Measurements from ENCODE around the gene RGS13. TPM values are rescaled to one million over a fixed set of nuclear protein-coding genes. Genes with fewer than 3 reads are reported as not detected.
A peak's percentile ranks its signal among the peaks of the same experiment; 100 is the strongest.

The RGS13 gene
- total RNA-seq, 1 donor from 2014 or later, result not detected

- no peak overlapping the region for H3K4me3 ChIP-seq
- no peaks in the 10 kb centered on the region for H3K9me3 ChIP-seq (ENCODE audit: low read depth)
- Mint-ChIP-seq H3K27me3 (ENCODE audit: insufficient read depth, low read depth) (no peaks in the 10 kb centered on the region), H3K9me3 (no peaks in the 10 kb centered on the region), H3K4me3 (no peak overlapping the region), H3K4me1 (no peaks in the 10 kb centered on the region), H3K27ac (no peak overlapping the region), H3K36me3 (no peaks in the 10 kb centered on the region)
- H3K36me3 ChIP-seq, result no peaks in the 10 kb centered on the region
- TF ChIP-seq EZH2phosphoT487 (IDR thresholded peaks at IDR 0.05), result no peak
- TF ChIP-seq CTCF (IDR thresholded peaks at IDR 0.05), result no peak
- TF ChIP-seq EZH2 (IDR thresholded peaks at IDR 0.05), result no peak
- H4K20me1 ChIP-seq (ENCODE audit: low read depth), result no peaks in the 10 kb centered on the region
- H3K79me2 ChIP-seq (ENCODE audit: low read depth), result no peaks in the 10 kb centered on the region
- no peak overlapping the region for H3K4me2 ChIP-seq
- no peak overlapping the region for H3K27ac ChIP-seq
- H3F3A ChIP-seq (ENCODE audit: low read depth), result no peaks in the 10 kb centered on the region
- no peak for DNase-seq (ENCODE audit: low spot score)
- H3K9ac ChIP-seq, result no peak overlapping the region
- H3K27me3 ChIP-seq, result no peaks in the 10 kb centered on the region
- no peaks in the 10 kb centered on the region for H3K4me1 ChIP-seq
- H2AFZ ChIP-seq (replicated peaks), result no peak overlapping the region
These were observed 40.6 kb upstream of the RGS13 start for GRCh38 chr1:192595299-192595698.

- Histone ChIP-seq H3K79me2 (ENCODE audit: low read depth) (no peaks in the 10 kb centered on the region), H3K36me3 (no peaks in the 10 kb centered on the region), H3K9ac (no peak overlapping the region), H3K4me3 (no peak overlapping the region), H3K27me3 (no peaks in the 10 kb centered on the region), H3K4me1 (no peaks in the 10 kb centered on the region), H3K9me3 (ENCODE audit: low read depth) (no peaks in the 10 kb centered on the region), H4K20me1 (ENCODE audit: low read depth) (no peaks in the 10 kb centered on the region), H2AFZ (replicated peaks) (peak overlapping the region; percentile 12), H3K27ac (no peak overlapping the region), H3K4me2 (no peak overlapping the region), H3F3A (ENCODE audit: low read depth) (no peaks in the 10 kb centered on the region)
- H3K4me1 Mint-ChIP-seq, result no peaks in the 10 kb centered on the region
- no peaks in the 10 kb centered on the region for H3K27me3 Mint-ChIP-seq (ENCODE audit: insufficient read depth, low read depth)
- TF ChIP-seq CTCF (IDR thresholded peaks at IDR 0.05) (no peak), EZH2 (IDR thresholded peaks at IDR 0.05) (no peak), EZH2phosphoT487 (IDR thresholded peaks at IDR 0.05) (no peak)
- H3K36me3 Mint-ChIP-seq, result no peaks in the 10 kb centered on the region
- H3K9me3 Mint-ChIP-seq, result no peaks in the 10 kb centered on the region
- no peak overlapping the region for H3K27ac Mint-ChIP-seq
- DNase-seq (ENCODE audit: low spot score), result no peak
- H3K4me3 Mint-ChIP-seq, result no peak overlapping the region
These were observed 37.4 kb upstream of the RGS13 start for GRCh38 chr1:192598589-192598988.

GRCh38 chr1:192600275-192600674, 35.7 kb upstream of the RGS13 start:
- H3K27me3 ChIP-seq, result no peaks in the 10 kb centered on the region
- Mint-ChIP-seq H3K9me3 (no peaks in the 10 kb centered on the region), H3K4me1 (no peaks in the 10 kb centered on the region), H3K27ac (no peak overlapping the region), H3K27me3 (ENCODE audit: insufficient read depth, low read depth) (no peaks in the 10 kb centered on the region), H3K36me3 (no peaks in the 10 kb centered on the region), H3K4me3 (no peak overlapping the region)
- H3K9ac ChIP-seq, result no peak overlapping the region
- no peak for TF ChIP-seq EZH2 (IDR thresholded peaks at IDR 0.05)
- no peak for TF ChIP-seq EZH2phosphoT487 (IDR thresholded peaks at IDR 0.05)
- no peak for TF ChIP-seq CTCF (IDR thresholded peaks at IDR 0.05)
- DNase-seq (ENCODE audit: low spot score), result no peak
- no peak overlapping the region for H3K4me3 ChIP-seq
- no peaks in the 10 kb centered on the region for H3K79me2 ChIP-seq (ENCODE audit: low read depth)
- H3F3A ChIP-seq (ENCODE audit: low read depth), result no peaks in the 10 kb centered on the region
- H3K27ac ChIP-seq, result no peak overlapping the region
- H4K20me1 ChIP-seq (ENCODE audit: low read depth), result no peaks in the 10 kb centered on the region
- H3K4me2 ChIP-seq, result no peak overlapping the region
- no peaks in the 10 kb centered on the region for H3K9me3 ChIP-seq (ENCODE audit: low read depth)
- no peaks in the 10 kb centered on the region for H3K36me3 ChIP-seq
- no peak overlapping the region for H2AFZ ChIP-seq (replicated peaks)
- H3K4me1 ChIP-seq, result no peaks in the 10 kb centered on the region
